ENCODE measurements around the gene SPIC.

Gene SPIC

DNA sequence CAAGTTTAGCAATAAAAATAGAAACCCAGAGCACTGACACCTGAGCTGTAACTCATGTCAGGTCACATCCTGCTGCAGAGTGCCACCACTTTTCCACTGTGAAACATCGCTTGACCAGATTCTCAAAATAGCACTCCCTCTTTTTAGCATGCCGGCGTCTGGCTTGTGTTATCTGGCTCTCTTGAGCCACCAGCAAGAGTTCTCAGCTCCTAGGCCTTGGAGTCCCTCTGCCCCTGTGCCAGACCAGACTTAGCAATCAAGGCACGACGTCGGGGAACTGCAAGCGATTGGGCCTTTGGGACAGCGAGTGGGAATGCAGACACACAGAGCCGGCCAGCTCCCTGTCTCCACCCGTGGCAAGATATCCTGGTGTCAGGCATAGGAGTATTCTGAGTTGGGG, 52.5 kb downstream of the SPIC start:
- no peak for DNase-seq (ENCODE audit: low read depth in 3 of 3)

DNA sequence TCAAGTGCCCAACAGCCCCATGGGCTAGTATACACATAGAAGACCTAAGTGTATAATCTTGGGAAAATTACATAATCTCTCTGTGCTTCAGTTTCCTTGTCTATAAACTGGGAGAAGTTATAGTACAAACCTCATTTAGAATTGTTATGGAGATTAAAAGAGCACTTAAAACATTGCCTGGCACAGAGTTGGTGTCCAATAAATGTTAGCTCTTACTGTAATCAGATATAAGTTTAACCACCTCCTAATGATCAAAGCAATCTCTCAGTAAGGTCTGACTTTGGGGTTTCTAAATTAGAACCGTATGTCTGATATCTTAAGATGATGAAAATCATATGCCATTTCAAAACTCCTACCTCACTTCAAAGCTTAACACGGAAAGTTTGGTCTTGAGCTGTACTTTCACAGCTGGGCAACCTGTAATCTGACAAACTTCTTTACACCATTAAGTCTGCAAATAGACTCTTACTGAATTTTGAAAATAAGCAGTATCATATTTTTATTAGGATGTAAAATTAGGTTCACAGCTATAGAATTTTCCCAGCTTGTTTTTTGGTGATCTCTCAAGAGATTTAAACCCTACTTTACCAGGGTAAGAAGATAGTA, 61.0 kb downstream of the SPIC start:
- DNase-seq (ENCODE audit: low read depth in 3 of 3), result no peak
